ENCODE results near the gene FAM110C. TPM values are rescaled to one million over a fixed set of nuclear protein-coding genes. Genes with fewer than 3 reads are reported as not detected.
"Not testable (repeated sequence)": the region's sequence is repeated elsewhere in the genome, so short reads cannot be mapped to it uniquely, and the experiment has no call there.

FAM110C gene
- polyA plus RNA-seq, 3 donors = 8.9 to 25.5 (median 13.4) TPM

- no peak for DNase-seq (ENCODE audit: extremely low read depth in 1 of 11, low read depth in 9 of 11, low spot score in 4 of 11)
Observed at GRCh38 chr2:47346-47725, 1.0 kb upstream of the FAM110C start.

DNA sequence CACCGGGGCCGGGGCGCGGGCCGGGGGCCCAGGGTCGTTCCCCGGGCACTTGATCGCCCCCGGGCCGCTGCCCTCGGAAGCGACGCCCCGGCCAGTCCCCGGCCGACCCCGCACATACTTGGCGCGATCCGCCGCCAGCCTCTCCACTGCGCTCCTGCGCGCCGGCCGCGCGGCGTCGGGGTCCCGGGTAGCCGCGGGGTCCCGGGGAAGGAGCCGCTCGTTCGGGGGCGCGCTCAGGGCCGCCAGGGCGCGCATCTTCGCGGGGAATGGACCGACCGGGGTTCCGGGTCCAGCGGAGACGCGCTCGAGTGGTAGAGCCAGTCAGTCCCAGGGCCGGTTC lies 204 bp downstream of the FAM110C start:
- no peak for DNase-seq (ENCODE audit: extremely low read depth in 1 of 11, low read depth in 9 of 11, low spot score in 4 of 11)

DNA sequence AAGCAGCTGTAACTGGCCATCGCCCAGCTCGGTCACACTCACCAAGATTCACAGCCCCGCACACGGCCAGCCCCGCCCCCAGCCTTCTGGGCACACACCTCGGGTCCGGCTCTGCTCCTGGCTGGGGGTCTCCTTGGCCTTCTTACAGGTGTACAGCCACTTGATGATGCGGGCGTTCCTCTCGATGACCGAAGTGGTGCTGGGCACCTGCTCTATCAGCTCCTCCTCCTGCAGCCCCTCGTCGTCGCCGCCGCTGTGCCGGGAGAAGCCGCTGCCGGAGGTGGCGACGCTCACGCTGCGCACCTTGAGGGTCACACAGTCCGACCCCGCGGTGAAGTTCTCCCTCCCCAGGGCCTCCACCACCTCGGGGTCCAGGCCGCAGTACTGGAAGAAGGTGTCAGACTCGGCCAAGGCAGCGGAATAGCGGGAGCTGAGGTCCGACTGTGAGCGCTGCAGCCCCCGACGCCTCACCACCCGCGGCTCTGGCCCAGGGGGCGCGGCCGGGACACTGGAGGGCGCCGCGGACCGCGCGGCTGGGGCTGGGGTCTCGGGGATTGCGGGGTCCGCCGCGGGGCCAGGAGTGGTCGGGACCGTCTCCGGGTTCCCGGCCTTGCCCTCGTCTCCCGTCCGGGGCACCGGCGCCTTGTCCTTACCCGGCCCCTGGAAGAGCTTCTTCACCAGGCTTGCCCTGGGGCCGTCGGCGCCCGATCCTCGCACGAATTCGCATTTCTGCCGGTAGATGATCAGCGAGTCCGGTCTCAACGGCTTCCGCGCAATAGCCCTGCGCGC lies 769 bp downstream of the FAM110C start:
- no peak for DNase-seq (ENCODE audit: extremely low read depth in 1 of 11, low read depth in 9 of 11, low spot score in 4 of 11)

- no peak for DNase-seq (ENCODE audit: extremely low read depth in 1 of 11, low read depth in 9 of 11, low spot score in 4 of 11)
Observed at GRCh38 chr2:44748-45341, 1.5 kb downstream of the FAM110C start.

- DNase-seq (ENCODE audit: extremely low read depth in 1 of 11, low read depth in 9 of 11, low spot score in 4 of 11) = no peak
Observed at GRCh38 chr2:42788-43187, 3.5 kb downstream of the FAM110C start.

DNA sequence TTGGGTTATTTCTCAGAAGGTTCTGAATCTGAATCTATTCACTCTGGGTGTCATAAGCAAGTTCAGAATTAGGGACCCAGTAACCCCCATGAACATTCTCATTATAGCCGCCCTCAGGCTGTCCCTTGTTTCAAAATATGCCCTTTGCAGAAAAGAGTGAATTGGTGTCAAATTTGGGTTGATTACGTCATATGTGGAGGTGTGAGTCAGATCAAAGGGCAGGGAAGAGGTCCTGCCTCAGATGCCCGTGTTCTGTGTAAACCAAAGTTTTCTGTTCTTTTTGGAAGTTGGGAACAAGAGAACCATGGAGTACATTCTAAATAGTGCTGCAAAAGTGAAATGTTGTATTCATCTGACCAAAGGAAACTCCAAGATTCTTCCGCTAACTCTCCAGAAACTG lies 5.8 kb downstream of the FAM110C start:
- no peak for DNase-seq (ENCODE audit: extremely low read depth in 1 of 11, low read depth in 9 of 11, low spot score in 4 of 11)

- no peak for DNase-seq (ENCODE audit: extremely low read depth in 1 of 11, low read depth in 9 of 11, low spot score in 4 of 11)
Observed at GRCh38 chr2:38155-38554, 8.2 kb downstream of the FAM110C start.

GRCh38 chr2:36318-36717 lies 10.0 kb downstream of the FAM110C start:
- DNase-seq (ENCODE audit: extremely low read depth in 1 of 11, low read depth in 9 of 11, low spot score in 4 of 11) = no peak

GRCh38 chr2:35852-36251 lies 10.5 kb downstream of the FAM110C start:
- no peak for DNase-seq (ENCODE audit: extremely low read depth in 1 of 11, low read depth in 9 of 11, low spot score in 4 of 11)

- DNase-seq (ENCODE audit: extremely low read depth in 1 of 11, low read depth in 9 of 11, low spot score in 4 of 11) = no peak
Observed at GRCh38 chr2:33620-34019, 12.7 kb downstream of the FAM110C start.

DNA sequence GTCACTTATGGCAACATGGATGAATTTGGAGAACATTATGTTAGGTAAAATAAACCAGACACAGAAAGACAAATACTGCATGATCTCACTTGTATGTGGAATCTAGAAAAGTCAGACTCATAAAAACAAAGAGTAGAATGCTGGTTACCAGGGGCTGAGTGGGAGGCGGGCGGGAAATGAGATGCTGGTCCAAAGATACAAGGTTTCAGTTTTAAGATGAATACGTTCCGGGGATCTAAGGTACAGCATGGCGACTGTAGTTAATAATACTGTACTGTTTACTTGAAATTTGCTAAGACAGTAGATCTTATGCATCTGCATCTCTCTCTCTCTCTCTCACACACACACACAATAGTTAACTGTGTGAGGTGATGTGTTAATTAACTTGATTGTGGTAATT lies 14.2 kb downstream of the FAM110C start:
- DNase-seq (ENCODE audit: extremely low read depth in 1 of 11, low read depth in 9 of 11, low spot score in 4 of 11) = no peak

DNA sequence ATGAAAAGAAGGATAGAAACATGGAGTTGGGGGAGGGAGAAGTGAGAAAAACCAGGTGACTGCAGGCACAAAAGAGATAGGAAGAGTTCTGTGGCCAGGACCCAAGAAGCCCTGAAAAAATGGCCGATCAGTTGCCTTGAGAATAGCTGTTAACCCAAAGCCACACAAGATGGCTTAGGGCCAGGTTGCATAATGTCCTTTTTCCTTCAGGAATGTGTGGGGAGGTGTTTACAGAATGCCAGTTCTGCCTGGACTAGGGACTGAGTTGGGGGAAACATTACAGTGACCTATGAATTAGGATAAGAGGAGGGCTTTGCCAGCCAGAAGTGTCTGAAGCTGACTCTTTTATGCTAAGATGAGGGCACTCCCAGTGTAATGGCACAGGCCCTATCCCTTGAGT lies 17.1 kb downstream of the FAM110C start:
- DNase-seq (ENCODE audit: extremely low read depth in 1 of 11, low read depth in 9 of 11, low spot score in 4 of 11) = no peak

DNA sequence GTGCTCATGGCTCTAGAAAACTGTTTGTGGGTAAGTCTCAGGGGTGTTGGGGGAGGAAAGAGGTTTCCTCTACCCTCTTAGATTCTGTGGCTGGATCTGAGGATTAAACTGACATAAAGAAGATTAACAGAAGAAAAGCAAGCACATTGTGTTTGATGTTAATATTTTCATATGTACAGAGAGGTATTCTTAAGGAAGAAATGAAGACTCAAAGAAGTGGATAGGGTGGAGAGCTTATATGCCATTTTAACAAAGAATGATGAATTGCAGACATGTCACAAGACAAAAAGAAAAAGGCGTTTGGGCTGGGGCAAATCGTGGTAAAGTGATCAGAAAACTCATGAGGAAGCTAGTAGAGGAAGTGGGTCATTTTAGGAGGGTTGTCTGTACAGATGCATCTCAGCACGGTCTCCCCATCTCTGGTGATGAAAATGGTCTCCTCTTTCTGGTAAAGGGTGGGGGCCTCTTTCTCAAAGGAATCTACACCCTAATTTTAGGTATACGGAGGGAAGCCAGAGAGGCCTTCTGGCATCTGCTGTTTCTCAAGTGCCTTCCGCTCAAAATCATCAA lies 17.8 kb downstream of the FAM110C start:
- no peak for DNase-seq (ENCODE audit: extremely low read depth in 1 of 11, low read depth in 9 of 11, low spot score in 4 of 11)

GRCh38 chr2:26891-27290 lies 19.4 kb downstream of the FAM110C start:
- DNase-seq (ENCODE audit: extremely low read depth in 1 of 11, low read depth in 9 of 11, low spot score in 4 of 11) = no peak

- DNase-seq (ENCODE audit: extremely low read depth in 1 of 11, low read depth in 9 of 11, low spot score in 4 of 11) = no peak
Observed at GRCh38 chr2:25543-25942, 20.8 kb downstream of the FAM110C start.

DNA sequence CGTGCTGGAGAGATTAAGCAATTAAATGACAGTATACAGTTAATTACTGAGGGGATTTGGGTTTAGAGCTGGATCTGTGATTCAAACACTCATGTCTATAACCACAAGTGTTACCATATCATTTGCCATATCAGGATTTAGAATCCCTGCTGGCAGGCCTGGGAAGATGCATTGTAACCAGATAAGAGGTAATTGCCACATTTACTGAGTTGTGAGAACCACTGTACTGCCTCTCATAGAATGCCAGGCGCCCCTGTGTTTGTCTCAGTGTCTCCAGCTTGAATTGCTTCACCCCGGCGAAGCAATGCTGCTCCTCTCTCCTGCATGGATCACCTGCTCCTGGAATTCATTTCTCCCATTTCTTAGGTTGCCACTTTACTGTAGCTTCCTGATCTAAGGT lies 21.7 kb downstream of the FAM110C start:
- not testable (repeated sequence) for DNase-seq (ENCODE audit: extremely low read depth in 1 of 11, low read depth in 9 of 11, low spot score in 4 of 11)

DNA sequence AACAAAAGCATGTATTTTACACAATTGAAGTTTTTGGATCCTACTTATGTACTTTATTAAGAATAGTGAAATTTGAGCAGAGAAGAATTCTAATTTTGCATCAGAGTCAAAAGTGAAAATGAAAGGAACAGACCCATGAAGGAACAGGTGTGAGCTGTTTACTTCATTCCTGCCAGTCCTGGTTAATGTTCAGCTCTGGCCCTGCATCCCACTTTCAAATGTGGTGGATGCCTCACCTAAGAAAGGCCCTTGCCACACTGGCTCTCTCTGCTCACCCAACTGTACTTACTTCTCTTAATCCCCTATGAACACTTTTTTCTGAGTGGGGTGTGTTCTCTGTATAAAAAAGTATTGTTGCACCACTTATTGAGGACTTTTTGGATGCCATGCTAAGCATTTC lies 22.2 kb downstream of the FAM110C start:
- DNase-seq (ENCODE audit: extremely low read depth in 1 of 11, low read depth in 9 of 11, low spot score in 4 of 11) = no peak

- no peak for DNase-seq (ENCODE audit: extremely low read depth in 1 of 11, low read depth in 9 of 11, low spot score in 4 of 11)
Observed at GRCh38 chr2:23283-23682, 23.0 kb downstream of the FAM110C start.

- not testable (repeated sequence) for DNase-seq (ENCODE audit: extremely low read depth in 1 of 11, low read depth in 9 of 11, low spot score in 4 of 11)
Observed at GRCh38 chr2:22244-22643, 24.1 kb downstream of the FAM110C start.

DNA sequence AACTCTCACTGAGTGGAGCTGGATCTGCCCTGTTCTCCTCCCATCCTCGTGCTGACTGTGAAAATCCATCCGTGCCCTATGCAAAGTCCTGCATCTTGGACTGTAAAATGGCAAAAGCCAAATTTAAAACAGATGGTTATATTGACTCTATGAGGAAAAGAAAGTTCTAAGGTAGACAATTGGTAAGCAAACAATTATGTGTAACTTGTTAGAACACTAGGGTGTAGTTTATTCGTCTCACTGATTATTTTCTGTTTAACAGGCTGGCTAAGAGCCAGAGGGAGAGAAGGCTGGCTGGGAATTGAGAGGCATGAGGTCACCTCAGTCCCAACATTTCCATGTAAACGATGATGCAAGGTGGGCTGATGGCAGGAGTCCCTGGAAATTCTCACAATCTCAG lies 26.0 kb downstream of the FAM110C start:
- not testable (repeated sequence) for DNase-seq (ENCODE audit: extremely low read depth in 1 of 11, low read depth in 9 of 11, low spot score in 4 of 11)

- DNase-seq (ENCODE audit: extremely low read depth in 1 of 11, low read depth in 9 of 11, low spot score in 4 of 11) = no peak
Observed at GRCh38 chr2:19505-19904, 26.8 kb downstream of the FAM110C start.

Measured in renal cortex interstitium (tissue), 11 donors.